ENCODE measurements around the gene SLC4A9.

Gene SLC4A9

DNA sequence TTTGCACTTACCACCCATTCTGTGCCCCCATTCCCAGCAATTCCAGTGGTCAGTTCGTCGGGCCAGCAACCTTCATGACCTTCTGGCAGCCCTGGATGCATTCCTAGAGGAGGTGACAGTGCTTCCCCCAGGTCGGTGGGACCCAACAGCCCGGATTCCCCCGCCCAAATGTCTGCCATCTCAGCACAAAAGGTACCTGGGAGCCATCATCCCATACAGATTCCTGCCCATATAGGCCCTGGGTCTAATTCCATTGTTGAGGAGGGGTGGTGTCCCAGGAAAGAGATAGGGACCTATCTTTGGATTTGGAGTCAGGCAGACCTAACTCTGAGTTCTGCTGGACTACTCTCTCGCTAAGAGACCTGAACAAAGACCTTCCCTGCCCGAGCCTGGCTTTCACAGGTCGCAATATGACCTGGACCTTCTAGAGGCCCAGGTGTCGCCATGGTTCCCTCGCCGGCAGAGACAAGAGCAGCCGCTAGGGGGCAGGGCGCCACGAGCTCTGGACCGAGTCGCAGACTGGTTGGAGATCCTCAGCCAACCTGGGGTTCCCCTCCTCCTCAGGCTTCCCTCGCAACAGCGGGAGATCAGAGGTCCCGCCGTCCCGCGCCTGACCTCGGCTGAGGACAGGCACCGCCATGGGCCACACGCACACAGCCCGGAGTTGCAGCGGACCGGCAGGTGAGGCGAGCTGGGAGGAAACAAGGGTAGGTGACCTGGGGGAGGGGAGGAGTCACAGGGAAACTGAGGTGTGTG, 3.1 kb downstream of the SLC4A9 start:
- DNase-seq: no peak

DNA sequence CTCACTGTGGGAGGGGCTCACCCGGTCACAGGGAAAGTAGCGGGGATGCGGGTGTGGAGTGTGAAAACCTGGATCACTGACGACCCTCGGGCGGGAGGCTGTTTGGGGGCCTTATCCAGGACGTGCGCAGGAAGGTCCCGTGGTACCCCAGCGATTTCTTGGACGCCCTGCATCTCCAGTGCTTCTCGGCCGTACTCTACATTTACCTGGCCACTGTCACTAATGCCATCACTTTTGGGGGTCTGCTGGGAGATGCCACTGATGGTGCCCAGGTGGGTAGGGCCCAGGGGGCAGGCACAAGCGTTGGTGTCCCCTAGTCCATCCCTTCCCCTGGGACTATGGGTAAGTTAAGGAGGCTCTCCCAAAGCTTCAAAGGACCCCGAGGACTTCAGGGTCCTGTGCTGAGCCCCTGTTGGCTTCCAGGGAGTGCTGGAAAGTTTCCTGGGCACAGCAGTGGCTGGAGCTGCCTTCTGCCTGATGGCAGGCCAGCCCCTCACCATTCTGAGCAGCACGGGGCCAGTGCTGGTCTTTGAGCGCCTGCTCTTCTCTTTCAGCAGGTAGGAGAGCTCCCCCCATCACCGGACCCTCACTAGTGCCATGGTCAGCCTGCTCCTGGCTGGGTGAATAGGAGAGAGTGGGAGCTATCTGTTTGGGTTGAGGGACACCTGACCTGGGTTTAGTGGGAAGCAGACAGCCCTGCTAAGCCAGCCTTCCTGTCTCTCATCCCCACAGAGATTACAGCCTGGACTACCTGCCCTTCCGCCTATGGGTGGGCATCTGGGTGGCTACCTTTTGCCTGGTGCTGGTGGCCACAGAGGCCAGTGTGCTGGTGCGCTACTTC, 3.9 kb downstream of the SLC4A9 start:
- DNase-seq: no peak

DNA sequence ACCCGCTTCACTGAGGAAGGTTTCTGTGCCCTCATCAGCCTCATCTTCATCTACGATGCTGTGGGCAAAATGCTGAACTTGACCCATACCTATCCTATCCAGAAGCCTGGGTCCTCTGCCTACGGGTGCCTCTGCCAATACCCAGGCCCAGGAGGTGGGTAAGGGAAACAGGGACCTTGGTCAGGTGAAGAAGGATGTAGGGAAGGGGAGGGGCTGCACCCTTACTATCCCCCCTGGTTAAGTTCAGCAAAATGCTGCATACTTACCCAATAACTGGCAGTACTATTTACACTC, 4.4 kb downstream of the SLC4A9 start:
- DNase-seq: no peak

DNA sequence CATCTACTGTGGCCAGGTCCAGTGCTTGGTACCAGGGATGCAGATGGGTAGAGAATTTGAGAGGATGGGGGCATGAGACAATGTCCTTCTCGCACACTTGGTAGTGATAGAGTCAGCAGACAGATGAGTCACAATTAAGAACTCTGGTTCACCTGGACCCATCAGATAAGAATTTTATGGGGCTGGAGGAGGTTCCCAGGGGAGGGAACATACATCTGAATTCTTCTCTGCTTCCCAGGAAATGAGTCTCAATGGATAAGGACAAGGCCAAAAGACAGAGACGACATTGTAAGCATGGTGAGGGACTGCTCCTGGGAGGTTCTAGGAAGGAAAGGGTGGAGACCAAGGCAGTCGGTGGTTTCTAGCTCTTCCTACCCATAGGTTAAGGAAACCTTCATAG, 5.3 kb downstream of the SLC4A9 start:
- no peak for DNase-seq

DNA sequence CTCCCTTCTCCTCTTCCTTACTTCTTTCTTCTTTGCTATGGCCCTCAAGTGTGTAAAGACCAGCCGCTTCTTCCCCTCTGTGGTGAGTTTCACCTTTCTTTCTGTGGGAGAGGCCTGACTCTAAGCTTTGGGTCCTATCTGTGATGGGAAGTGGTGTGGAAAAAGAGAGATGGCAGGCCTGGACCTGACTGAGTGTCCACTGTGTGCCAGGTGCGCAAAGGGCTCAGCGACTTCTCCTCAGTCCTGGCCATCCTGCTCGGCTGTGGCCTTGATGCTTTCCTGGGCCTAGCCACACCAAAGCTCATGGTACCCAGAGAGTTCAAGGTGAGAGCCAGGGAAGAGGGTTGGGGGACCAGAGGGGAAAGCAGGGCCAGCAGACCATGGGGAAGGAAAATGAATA, 5.9 kb downstream of the SLC4A9 start:
- DNase-seq: no peak

DNA sequence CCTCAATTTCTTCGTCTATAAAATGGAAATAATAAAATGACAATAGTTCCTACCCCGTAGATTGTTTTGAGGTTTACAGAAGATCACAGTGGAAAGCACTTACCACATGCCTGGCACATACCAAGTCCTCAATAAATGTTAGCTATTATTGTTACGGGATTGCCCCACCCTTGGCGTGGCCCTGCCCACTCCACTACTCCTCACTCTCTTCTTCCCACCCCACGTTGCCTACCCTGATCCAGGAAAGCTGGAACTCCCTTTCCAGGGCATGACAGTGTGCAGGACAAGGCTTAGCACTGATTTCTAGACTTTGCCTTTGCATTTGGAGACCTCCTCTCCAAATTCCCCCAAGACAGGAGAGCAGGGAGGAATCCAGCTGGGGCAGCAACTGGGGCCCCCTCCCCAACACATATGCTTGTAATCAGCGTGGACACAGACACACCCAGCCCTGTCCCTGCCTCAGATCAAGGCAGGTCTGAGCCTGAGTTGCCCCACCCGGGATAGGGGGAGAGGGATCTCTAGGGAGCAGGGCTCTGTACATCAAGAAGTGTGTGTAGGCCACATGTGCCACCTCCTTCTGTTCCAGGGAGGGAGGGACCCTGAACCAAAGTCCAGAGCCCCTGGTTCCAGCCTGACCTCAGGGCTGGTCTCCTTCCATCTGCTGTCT, 6.7 kb downstream of the SLC4A9 start:
- no peak for DNase-seq

DNA sequence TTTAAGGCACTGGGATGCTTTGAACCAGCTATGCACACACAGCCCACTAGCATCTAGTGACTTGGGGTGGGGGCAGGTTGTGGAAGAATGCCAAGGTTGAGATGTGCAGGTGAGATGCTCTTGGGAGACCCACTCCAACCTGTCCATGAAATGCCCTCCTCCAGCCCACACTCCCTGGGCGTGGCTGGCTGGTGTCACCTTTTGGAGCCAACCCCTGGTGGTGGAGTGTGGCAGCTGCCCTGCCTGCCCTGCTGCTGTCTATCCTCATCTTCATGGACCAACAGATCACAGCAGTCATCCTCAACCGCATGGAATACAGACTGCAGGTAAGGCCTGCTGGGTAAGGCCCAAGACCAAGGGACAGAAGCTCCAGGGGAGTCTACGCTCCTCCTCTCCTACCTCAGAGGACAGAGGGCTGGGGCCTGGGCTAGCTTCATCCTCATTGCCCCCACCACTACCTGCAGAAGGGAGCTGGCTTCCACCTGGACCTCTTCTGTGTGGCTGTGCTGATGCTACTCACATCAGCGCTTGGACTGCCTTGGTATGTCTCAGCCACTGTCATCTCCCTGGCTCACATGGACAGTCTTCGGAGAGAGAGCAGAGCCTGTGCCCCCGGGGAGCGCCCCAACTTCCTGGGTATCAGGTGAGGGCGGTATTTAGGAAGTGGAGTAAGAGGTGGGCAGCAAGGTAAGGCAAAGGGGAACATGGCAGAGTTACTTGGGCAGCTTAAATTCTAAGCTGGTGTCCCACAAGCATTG, 7.4 kb downstream of the SLC4A9 start:
- no peak for DNase-seq

DNA sequence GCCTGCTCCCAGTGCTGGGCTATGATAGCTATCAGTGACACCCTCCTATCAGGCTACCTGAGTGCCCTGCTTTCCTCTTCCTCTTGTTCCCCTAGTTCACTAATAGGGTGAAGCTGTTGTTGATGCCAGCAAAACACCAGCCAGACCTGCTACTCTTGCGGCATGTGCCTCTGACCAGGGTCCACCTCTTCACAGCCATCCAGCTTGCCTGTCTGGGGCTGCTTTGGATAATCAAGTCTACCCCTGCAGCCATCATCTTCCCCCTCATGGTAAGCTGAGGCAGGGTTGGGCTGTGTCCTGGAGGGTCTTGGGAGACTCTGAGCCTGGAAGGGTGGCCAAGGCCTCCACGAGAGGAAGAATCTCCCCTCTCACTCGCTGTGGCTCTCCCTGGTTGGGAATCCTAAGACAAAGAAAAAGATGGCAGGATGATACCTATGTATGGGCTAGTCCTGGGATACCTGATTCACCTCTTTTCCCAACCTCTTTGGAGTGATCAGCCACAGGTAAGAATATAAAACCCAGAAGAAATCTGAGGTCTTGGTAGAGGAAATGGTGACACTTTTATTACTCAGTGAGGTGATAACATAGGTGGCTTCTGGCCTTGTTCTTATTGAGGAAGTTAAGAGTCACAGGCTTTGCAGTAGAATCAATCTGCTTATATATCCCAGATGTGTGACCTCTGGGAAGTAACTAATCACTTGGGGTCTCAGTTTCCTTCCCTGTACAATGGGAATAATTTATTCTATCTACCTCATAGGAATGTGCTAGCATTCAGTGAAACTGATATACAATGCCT, 11.6 kb downstream of the SLC4A9 start:
- DNase-seq: no peak

DNA sequence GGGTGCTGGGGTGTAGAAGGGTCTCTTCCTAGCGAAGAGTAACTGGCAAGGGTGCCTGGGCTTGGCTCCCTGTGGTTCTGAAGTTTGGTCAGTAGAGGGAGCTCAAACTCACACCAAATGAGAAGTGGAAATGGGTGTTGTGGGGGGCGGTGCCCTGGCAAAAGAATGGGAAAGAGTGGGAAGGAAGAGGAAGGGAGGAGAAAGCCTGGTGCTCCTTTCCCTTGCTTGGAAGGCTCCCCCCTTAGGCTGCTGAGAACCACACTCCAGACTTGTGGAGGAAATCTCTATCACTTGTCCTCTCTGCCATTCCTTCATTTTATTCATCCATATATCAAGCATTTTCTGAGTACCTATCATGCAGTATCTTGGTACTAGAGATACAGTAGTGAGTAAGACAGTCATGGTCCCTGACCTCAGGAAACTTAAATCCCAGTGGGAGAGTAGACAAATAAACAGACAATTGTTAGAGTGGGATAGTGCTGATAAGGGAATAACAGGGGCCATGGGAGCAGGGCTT, 13.0 kb downstream of the SLC4A9 start:
- DNase-seq: peak; percentile 24

DNA sequence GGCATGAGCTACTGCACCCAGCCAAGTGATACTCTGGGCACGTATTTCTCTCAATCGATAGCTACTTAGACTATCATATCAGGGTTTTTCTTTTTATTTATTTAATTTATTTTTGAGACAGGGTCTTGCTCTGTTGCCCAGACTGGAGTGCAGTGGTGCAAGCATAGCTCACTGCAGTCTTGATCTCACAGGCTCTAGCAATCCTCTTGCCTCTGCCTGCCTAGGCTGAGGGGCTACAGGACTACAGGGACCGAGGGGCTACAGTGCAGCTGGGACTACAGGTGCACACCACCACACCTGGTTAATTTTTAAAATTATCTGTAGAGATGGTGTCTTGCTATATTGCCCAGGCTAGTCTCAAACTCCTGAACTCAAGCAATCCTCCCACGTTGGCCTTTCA, 21.4 kb downstream of the SLC4A9 start:
- DNase-seq: no peak

DNA sequence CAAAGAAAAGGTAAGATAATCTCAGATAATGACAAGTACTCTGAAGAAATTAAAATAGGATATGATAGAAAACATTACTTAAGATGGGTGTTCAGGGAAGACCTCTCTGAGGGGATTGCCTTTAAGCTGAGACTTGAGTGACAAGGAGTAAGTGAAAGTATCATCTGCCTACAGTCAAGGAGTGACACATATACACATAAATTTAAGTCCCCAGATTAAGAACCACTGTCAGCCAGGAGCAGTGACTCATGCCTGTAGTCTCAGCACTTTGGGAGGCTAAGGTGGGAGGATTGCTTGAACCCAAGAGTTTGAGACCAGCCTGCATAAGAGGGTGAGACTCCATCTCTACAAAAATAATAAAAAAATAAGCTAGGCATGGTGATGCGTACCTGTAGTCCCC, 22.0 kb downstream of the SLC4A9 start:
- DNase-seq: no peak

DNA sequence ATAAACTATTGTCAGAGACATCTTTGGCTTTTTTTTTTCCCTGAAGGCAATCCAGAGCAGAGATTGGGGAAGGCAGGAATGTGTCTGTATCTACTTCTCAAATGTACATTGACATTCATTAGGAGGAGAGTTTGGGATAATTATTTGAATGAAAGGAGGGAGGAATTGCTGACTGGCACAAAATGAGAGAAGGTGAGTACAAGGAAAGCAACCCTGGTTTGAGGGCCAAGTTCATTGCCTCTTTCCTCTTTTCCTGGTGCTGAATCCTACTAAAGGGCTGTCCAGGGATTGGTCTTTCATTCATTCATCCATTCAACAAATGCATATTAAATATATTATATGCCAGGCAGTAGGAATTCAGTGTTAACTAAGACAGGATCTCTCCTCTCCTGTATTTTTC, 22.9 kb downstream of the SLC4A9 start:
- DNase-seq: no peak

DNA sequence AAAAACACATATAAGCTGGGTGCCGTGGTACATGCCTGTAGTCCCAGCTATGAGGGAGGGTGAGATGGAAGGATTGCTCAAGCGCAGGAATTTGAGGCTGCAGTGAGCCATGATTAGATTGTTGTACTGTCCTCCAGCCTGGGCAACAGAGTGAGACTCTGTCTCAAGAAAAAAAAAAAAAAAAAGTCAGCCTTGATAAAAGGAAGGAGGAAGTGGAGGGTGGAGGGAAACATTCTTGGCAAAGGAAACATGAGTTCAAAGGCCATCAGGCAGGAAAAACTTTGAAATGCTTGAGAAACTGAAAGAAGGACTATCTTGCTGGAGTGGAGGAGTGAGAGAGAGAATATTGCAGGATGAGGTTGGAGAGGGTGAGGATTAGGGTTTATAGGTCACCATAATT, 23.3 kb downstream of the SLC4A9 start:
- no peak for DNase-seq

DNA sequence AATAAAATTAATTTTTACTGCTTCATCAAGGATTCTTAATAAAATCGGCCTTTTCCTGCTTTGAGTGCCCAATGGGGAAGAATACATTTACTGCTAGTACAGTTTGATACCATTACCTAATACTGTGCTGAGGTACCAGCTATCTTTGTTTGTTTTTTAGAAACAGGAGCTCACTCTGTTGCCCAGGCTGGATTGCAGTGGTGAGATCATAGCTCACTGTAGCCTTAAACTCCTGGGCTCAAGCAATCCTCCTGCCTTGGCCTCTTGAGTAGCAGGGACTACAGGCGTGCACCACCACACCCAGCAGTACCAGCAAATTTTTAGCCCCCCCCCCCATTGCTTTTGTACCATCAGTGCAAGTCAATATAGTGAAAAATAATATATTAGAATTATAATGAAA, 28.1 kb downstream of the SLC4A9 start:
- no peak for DNase-seq

DNA sequence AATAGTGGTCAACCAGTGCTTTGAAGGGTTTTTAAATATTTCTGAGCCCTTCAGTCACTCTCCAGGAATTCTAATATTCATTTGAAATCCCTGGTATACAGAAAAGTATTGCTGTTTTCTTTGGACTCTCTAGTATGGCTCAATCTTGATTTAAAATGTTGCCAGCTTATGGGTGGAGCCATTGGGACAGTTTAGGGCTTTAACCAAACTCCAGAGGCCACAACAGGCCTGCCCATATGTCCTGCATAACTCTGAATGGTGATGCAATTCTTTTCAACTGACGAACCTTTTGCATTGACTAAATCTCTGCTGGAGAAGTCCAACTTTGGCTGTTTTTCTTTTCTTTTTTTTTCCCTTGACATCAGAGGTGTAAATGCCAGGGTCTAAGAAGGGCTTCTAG, 31.3 kb downstream of the SLC4A9 start:
- no peak for DNase-seq

DNA sequence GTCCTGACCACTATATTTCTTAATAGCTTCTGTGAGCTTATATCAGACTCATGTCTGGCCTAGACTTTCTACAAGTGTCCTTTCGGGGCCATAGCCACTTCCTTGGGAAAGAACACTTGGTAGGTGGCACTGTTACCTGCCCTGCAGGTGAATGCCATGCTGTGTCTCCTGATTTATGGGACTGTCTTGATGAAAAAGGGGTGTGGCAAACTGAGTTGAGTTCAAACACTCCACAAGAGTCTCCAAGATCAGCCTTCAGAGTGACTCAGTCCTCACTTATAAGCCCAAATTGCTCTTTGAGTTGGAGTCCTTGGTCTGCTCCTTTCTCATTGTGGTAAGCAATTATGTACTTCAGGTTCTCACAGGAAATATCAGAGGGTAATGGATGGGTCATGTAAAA, 31.7 kb downstream of the SLC4A9 start:
- DNase-seq: no peak

DNA sequence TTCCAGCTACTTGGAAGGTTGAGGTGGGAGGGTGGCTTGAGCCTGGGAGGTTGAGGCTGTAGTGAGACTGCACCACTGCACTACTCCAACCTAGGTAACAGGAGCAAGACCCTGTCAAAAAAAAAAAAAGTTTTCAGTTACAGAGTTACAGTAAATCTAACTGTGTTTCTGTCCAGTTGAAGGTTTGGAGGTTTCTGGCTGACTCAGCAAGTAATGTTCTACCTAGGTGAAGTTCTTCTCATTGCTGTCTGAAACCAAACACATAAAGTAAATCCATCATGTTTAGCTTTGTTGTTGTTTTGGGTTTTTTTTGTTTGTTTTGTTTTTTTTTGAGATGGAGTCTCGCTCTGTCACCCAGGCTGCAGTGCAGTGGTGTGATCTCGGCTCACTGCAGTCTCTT, 33.7 kb downstream of the SLC4A9 start:
- DNase-seq: no peak

DNA sequence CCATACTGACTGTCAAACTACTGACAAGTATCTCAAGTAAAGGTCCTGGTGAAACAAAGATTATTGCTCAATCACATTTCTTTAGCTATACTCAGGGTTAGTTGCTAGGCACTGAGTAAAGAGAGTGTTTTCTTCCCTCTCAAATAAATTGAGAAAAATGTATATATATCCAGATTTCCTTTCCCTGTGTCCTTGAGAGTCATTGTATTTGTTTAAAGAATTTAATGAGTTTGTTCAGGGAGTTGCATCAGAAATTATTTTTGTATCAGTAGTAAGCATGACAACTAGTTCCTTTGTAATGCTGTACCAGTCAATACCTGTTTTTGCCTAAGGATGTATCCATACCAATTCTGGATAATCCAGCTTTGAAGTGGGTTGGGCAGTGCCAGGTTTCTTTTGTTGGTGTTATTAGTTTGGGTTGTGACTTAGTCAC, 38.4 kb downstream of the SLC4A9 start:
- no peak for DNase-seq

DNA sequence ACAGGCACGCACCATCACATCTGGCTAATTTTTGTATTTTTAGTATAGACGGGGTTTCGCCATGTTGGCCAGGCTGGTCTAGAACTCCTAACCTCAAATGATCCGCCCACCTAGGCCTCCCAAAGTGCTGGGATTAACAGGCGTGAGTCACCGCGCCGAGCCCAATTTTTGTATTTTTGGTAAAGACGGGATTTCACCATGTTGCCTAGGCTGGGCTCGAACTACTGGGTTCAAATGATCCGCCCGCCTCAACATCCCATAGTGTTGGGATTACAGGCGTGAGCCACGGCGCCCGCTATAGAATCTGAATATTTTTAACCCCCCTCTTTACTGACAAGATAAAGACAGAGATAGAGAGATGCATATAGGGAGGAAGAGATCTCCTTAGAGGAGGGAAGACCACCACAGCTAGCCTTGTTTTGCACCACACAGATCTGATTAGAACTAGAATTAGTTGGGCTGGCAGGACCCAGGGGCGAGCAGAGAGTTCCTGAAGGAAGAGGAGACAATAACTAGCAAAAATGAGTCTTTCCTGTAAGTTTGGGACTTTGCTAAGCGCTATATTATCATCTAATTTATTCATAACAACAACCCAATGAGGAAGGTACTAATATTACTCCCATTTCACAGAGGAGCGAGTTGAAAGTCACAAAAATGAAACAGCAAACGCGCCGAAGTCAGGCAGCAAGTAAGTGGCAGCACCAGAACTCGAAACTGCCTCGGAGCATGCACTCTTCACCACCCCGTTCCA, 40.2 kb downstream of the SLC4A9 start:
- DNase-seq: peak; percentile 32

DNA sequence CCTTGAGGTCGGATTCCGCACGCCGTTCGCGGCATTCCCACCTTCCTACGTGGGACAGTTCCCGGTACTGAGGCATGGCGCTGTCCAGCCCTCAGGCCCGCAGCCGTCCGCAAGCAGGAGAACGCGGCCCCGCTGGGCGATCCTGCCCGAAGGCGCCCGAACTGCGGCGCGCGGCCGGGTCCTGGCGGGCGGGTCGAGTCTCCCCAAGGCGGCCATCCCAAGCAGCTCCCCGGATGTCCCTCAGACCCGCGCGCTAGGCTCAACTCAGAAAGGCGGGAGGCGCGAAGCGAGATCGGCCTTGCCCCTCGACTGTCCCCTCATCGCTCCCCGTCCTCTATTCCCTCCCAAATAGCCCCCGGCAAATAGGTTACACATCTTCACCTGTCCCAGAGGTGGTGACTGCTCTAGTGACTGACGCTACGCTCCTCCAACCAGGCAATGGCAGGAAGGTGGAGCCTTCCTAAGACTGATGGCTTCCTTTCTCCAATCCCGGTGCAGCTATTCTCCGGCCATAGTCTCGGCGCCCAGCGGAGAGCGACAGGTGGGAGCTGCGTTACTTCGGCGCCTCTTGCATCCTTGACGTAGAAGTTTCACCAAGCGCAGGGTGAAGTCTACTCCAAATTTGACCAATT, 40.9 kb downstream of the SLC4A9 start:
- peak; percentile 88 for DNase-seq
